HUES64 (cell line): ENCODE results near the gene RNGTT.

ENCODE experiments used
- H3K27ac ChIP-seq: 2 replicates; pipeline ENCODE4 v1.7.0; 2013; ENCODE audit warnings: low read depth, low read length, inconsistent platforms
- H3K27me3 ChIP-seq: 2 replicates; pipeline ENCODE4 v1.6.1; 2013; ENCODE audit warnings: mild to moderate bottlenecking, low read length; ENCODE audit not compliant: insufficient read depth
- H3K36me3 ChIP-seq: 2 replicates; pipeline ENCODE4 v1.6.1; 2013; ENCODE audit warnings: mild to moderate bottlenecking, low read length; ENCODE audit not compliant: insufficient read depth
- H3K4me1 ChIP-seq: 2 replicates; pipeline ENCODE4 v1.6.1; 2013; ENCODE audit warnings: mild to moderate bottlenecking, low read length, moderate library complexity; ENCODE audit not compliant: insufficient read depth
- H3K4me3 ChIP-seq: 2 replicates; pipeline ENCODE4 v1.5.1; 2013; ENCODE audit warnings: mild to moderate bottlenecking, low read length, moderate library complexity
- H3K9ac ChIP-seq: 2 replicates; pipeline ENCODE4 v1.6.1; 2013; ENCODE audit warnings: mild to moderate bottlenecking, low read depth, low read length
- H3K9me3 ChIP-seq: 2 replicates; pipeline ENCODE4 v1.6.1; 2013; ENCODE audit warnings: low read depth, low read length; ENCODE audit not compliant: insufficient read depth
- WGBS: fragments of 150-250, 120-280 bp; methylation state at CpG from one replicate; pipeline ENCODE4 v1.1.7; 2013; ENCODE audit warnings: missing lambda C conversion rate; 5-methylcytosine and 5-hydroxymethylcytosine counted together

RNGTT gene

DNA sequence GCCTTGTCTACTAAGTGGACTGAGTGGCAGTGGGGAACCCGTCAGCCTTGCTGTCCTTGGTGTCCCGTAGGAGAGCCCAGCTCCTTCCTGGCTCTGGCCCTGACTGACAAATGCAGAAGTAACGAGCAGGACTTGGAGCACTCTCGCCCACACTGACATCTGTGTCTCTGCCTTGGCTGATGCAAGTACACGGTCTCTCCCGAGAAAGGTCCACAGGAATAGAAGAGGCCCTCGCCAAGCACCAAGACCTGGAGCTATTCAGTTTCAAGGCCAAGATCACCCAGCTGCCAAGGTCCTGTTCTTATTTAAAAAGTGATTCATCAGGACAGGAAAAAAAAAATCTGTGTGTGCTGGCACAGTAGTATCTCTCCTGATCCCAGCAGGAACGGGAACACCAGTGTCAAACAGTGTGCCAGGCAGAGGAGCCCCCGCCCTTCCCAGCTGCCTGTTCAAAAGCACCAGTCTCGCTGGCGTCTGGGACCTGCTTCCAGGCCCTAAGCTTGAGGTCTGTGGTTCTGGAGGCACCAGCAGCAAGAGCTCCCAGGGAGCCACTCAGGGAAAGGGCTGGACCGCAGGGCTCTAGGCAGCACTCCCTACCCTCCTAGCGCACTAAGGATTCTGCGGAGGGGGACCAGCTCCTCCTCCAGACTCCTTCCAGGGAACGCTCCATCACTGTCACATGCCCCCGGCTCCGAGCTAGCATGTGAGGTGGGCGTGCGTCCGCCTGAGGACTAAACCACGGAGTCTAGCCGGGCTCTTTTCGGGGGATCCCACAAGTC lies 376.9 kb downstream of the RNGTT start:
- no peak overlapping the region for H3K27ac ChIP-seq
- 91% methylated on average over 23 of the region's 23 CpGs for WGBS
- no peaks in the 10 kb centered on the region for H3K27me3 ChIP-seq
- H3K9me3 ChIP-seq, result no peaks in the 10 kb centered on the region
- H3K9ac ChIP-seq, result no peak overlapping the region
- H3K4me3 ChIP-seq, result no peak overlapping the region
- no peaks in the 10 kb centered on the region for H3K36me3 ChIP-seq
- peaks cover 12% of the 10 kb centered on the region; the same call in 1 of the 2 replicates for H3K4me1 ChIP-seq

DNA sequence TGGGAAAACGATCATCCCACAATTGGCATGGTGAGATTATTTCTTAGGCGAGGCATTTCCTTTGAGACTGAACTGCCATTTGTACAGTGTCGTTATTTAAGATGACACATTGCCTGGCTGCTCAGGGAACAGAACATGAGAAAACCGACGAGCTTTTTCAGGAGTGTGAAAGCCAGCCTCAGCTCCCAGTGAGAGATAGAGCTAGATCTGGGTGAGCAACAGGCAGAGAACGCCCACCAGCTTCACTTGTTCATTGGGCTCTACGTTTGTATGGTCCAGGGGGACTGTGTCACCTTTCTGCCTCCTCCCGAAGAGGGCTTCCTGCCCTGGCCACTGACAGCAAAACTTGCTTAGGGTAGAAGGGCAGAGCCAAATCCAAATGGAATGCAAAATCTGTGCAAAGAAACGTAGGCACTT lies 378.1 kb downstream of the RNGTT start:
- WGBS, result 89% methylated on average over 9 of the region's 9 CpGs
- Histone ChIP-seq H3K9me3 (no peaks in the 10 kb centered on the region), H3K4me3 (no peak overlapping the region), H3K4me1 (peaks cover 12% of the 10 kb centered on the region; the same call in 1 of the 2 replicates), H3K9ac (no peak overlapping the region), H3K36me3 (no peaks in the 10 kb centered on the region), H3K27me3 (no peaks in the 10 kb centered on the region), H3K27ac (no peak overlapping the region)

DNA sequence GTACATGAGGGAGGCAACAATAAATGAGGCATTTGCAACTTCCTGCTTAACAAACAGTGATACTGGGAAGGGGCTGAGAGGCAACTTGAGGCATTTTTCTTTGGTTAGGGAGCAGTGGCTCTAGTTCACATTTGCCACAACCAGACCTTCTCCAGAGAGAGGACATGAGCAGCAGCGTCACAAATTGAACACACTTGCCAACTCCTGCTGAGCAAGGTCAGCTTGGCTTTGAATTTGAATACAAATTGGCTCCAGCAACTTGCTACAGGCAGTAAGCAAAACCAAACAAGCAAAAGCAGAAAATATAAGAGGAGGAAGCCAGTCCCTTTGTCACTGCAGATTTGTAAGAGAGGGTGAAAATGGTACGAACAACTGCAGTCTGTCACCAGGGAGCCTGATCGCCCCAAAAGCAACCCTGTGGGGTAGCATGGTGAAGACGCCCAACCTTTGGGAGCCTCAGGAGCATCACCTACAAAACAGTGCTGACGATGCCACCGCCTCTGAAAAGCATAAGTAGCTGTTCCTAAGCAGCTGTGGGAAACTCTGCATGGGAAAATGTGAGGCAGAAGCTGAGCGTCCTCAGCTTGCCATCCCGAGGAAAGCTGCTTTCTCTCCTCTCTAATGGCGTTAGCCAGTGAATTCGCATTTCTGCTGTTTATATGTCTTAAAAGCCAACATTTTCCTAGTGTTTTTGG lies 378.7 kb downstream of the RNGTT start:
- Histone ChIP-seq H3K27ac (no peak overlapping the region), H3K4me3 (no peak overlapping the region), H3K27me3 (no peaks in the 10 kb centered on the region), H3K9ac (no peak overlapping the region), H3K4me1 (peaks cover 12% of the 10 kb centered on the region; the same call in 1 of the 2 replicates), H3K9me3 (no peaks in the 10 kb centered on the region), H3K36me3 (no peaks in the 10 kb centered on the region)
- WGBS, result 70% methylated on average over 10 of the region's 10 CpGs

DNA sequence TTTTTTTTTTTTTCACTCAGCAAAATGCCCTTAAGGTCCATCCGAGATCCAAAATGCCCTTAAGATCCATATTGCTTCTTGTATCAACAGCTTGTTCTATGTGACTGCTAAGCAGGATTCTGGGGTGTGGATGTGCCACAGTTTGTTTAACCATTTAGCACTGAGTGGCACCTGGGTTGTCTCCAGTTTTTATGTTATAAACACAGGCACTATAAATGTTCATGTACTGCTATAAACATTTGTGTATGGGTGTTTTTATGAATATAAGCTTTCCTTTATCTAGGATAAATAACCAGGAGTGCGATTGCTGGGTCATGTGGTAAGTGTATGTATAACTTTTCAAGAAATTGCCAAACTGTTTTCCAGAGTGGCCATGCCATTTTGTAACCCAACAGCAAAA lies 386.0 kb downstream of the RNGTT start:
- WGBS, result 100% methylated on average over 2 of the region's 2 CpGs
- Histone ChIP-seq H3K27me3 (no peaks in the 10 kb centered on the region), H3K4me1 (peaks cover 4% of the 10 kb centered on the region; the same call in 1 of the 2 replicates), H3K36me3 (no peaks in the 10 kb centered on the region), H3K9me3 (no peaks in the 10 kb centered on the region), H3K4me3 (no peak overlapping the region), H3K27ac (no peak overlapping the region), H3K9ac (no peak overlapping the region)

DNA sequence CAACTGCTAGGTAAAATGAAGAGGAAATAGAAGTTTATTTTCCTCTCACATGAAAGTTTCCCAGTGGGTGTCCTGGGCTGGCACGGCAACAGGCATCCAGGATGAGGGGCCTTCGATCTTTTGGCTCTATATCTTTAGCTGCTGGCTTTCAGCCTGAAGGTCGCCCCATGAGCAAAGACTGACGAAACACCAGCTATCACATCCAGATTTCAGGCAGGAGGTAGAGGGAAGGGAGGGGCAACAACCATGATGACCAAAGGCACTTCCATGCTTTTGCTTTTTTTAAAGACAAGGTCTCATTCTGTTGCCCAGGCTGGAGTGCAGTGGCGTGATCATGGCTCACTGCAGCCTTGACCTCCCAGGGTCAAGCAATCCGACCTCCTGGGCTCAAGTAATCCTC lies 387.9 kb downstream of the RNGTT start:
- no peaks in the 10 kb centered on the region for H3K27me3 ChIP-seq
- WGBS, result 89% methylated on average over 6 of the region's 6 CpGs

DNA sequence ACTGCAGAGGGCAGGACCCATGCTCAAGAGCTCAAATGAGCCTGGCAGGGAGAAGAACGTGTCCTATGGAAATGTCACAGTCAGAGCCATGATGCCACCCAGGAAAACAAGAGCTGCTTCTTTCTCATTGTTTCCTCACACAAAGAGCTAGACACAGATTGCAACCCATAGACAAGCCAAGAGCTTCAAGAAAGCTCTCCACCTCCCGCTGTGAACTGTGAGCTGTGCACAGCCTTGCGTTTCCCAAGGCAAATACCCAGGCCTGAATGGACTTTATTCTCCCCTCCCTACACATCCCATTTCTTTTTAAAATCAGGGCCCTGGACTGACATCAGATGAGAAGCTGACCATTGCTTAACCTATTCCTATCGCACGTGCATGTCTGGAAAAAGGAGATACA lies 388.8 kb downstream of the RNGTT start:
- WGBS, result 89% methylated on average over 5 of the region's 5 CpGs
- H3K9me3 ChIP-seq, result peaks cover 14% of the 10 kb centered on the region; the same call in 1 of the 2 replicates

More for the DNA sequence above, 387.9 kb downstream of the RNGTT start:
- Histone ChIP-seq H3K27ac (no peak overlapping the region), H3K4me3 (no peak overlapping the region), H3K36me3 (no peaks in the 10 kb centered on the region), H3K9me3 (0 out of 2 replicates have a peak, but pooled peaks cover 5% of the 10 kb centered on the region), H3K9ac (no peak overlapping the region), H3K4me1 (peaks cover 4% of the 10 kb centered on the region; the same call in 1 of the 2 replicates)

DNA sequence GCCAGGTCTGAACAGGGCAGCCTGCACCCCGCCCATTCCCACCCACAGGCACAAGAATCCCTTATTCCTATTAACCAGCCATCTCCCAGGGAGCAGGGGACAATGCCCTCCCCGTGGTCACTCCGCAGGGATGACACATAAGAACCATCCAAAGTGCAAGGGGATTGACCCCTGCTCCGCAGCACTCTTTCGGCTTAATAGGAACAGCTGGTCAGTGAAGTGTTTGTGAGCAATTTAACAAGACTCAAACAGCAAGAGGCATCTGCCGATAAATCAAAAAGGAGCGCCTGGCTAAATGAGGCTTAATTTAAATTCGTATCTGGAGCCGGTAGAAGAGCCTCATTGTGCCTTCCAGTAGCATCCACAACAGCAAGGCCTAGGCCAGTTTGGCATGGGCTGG lies 389.4 kb downstream of the RNGTT start:
- WGBS, result 67% methylated on average over 9 of the region's 9 CpGs

More for the DNA sequence above, 388.8 kb downstream of the RNGTT start:
- H3K36me3 ChIP-seq, result no peaks in the 10 kb centered on the region
- peaks cover 4% of the 10 kb centered on the region; the same call in 1 of the 2 replicates for H3K4me1 ChIP-seq
- no peaks in the 10 kb centered on the region for H3K27me3 ChIP-seq
- no peak overlapping the region for H3K9ac ChIP-seq
- H3K27ac ChIP-seq, result no peak overlapping the region; the same call in 1 of the 2 replicates
- no peak overlapping the region for H3K4me3 ChIP-seq

DNA sequence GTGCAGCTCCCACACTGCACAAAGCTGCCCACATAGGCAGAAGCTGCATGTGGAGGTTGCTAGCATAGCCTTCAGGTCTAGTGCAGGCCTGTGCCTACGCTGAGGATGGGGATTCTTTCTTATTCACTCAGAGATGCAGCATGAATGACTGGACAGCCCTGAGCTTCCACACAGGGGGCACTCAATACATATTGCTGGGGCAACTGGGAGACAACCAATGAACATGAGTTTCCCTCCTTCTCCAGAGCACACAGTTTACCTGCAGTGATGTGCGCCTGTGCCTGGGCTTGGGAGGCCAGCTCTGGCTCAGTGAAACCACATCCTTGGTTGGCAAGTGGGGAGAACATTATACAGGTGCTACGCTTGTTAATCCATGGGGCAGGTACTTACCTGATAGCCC lies 389.9 kb downstream of the RNGTT start:
- Histone ChIP-seq H3K4me1 (peaks cover 4% of the 10 kb centered on the region; the same call in 1 of the 2 replicates), H3K9me3 (peaks cover 23% of the 10 kb centered on the region), H3K4me3 (no peak overlapping the region), H3K27ac (no peak overlapping the region), H3K36me3 (no peaks in the 10 kb centered on the region), H3K9ac (no peak overlapping the region), H3K27me3 (no peaks in the 10 kb centered on the region)
- WGBS, result 61% methylated on average over 3 of the region's 3 CpGs

More for the DNA sequence above, 389.4 kb downstream of the RNGTT start:
- no peak overlapping the region for H3K9ac ChIP-seq
- no peaks in the 10 kb centered on the region for H3K36me3 ChIP-seq
- no peak overlapping the region; the same call in 1 of the 2 replicates for H3K27ac ChIP-seq
- no peaks in the 10 kb centered on the region for H3K27me3 ChIP-seq
- no peak overlapping the region for H3K4me3 ChIP-seq
- H3K9me3 ChIP-seq, result peaks cover 18% of the 10 kb centered on the region
- peaks cover 4% of the 10 kb centered on the region; the same call in 1 of the 2 replicates for H3K4me1 ChIP-seq

DNA sequence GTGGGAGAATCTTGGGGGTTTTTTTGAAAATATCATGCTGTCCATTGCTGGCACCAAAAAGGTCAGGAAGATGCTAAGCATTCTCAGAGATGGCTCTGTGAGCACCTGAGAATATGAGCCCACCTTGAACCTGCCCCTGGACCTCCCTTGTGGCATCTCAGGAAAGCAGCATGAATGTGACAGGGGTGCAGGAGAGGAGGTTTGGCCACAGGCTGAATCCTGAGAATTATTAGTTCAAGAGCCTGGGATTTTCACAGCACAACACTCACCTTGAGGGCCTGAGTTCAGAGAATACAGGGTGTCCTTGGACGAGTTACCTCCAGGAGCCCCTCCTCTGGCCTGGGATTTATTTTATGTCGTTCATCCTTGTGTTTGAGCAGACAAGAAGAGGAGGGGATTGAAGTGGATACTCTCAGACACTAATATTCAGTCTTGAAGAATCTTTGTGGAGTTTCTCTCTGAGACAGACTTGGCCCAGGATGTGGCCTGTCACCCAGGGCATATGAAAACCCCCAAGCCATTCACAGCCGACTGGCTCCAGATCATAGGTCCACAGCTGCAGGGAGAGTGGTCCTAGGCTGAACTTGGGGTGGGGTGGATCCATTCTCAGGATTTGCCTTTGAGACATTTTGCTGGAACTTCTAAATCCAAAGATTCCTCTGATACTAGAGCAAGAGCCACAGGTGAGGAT lies 390.8 kb downstream of the RNGTT start:
- Histone ChIP-seq H3K27me3 (no peaks in the 10 kb centered on the region), H3K27ac (no peak overlapping the region), H3K4me3 (no peak overlapping the region), H3K9me3 (peaks cover 24% of the 10 kb centered on the region), H3K36me3 (no peaks in the 10 kb centered on the region), H3K4me1 (peaks cover 4% of the 10 kb centered on the region; the same call in 1 of the 2 replicates), H3K9ac (no peak overlapping the region)
- 95% methylated on average over 3 of the region's 3 CpGs for WGBS

DNA sequence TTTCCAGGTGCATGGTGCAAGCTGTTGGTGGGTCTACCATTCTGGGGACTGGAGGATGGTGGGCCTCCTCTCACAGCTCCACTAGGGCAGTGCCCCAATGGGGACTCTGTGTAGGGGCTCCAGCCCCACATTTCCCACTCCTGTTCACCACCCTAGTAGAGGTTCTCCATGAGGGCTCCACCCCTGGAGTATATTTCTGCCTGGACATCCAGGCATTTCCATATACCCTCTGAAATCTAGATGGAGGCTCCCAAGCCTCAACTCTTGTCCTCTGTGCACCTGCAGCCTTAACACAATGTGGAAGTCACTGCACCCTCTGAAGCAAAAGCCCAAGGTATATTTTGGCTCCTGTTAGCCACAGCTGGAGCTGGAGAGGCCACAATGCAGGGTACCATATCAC lies 393.5 kb downstream of the RNGTT start:
- H3K9ac ChIP-seq, result no peak overlapping the region
- peaks cover 4% of the 10 kb centered on the region; the same call in 1 of the 2 replicates for H3K4me1 ChIP-seq
- no peak overlapping the region for H3K27ac ChIP-seq
- no peaks in the 10 kb centered on the region for H3K36me3 ChIP-seq
- H3K9me3 ChIP-seq, result peaks cover 24% of the 10 kb centered on the region
- H3K4me3 ChIP-seq, result no peak overlapping the region
- no peaks in the 10 kb centered on the region for H3K27me3 ChIP-seq

DNA sequence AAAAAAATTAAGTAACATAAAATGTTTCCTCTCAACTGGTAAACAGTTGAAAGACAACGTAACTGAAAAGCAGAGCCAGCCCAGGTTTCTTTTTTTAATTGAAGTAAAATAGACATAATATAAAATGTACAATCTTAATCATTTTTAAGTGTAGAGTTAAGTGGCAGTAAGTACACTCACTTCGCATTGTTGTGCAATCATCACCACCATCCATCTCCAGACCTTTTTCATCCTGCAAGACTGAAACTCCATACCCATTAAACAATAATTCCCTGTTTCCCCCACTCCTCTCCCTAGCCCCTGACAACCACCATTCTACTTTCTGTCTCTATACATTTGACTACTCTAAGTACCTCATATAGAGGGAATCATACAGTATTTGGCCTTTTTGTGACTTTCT lies 395.7 kb downstream of the RNGTT start:
- no peaks in the 10 kb centered on the region for H3K36me3 ChIP-seq
- no peak overlapping the region for H3K4me3 ChIP-seq
- no peaks in the 10 kb centered on the region for H3K4me1 ChIP-seq
- no peak overlapping the region for H3K9ac ChIP-seq
- WGBS, result 100% methylated on average over 1 of the region's 2 CpGs
- H3K27me3 ChIP-seq, result no peaks in the 10 kb centered on the region
- peaks cover 24% of the 10 kb centered on the region for H3K9me3 ChIP-seq
- H3K27ac ChIP-seq, result no peak overlapping the region
